Measurements from ENCODE around the gene SHC1. TPM values are rescaled to one million over a fixed set of nuclear protein-coding genes. Genes with fewer than 3 reads are reported as not detected.

SHC1 gene
- total RNA-seq, 1 donor from 2014 or later = 43.3 TPM

- TF ChIP-seq CTCF (IDR thresholded peaks at IDR 0.05; ENCODE audit: unreplicated experiment) = no peak
- Mint-ChIP-seq H3K36me3 (ENCODE audit: insufficient read depth) (peaks cover 5% of the 10 kb centered on the region), H3K9me3 (ENCODE audit: low read depth) (no peaks in the 10 kb centered on the region), H3K4me3 (ENCODE audit: low read depth) (no peak overlapping the region), H3K27ac (peak overlapping the region; percentile 78), H3K4me1 (ENCODE audit: low read depth) (peaks cover 31% of the 10 kb centered on the region), H3K27me3 (no peaks in the 10 kb centered on the region)
- no peak for DNase-seq (ENCODE audit: low spot score, unreplicated experiment)
These were observed 18.5 kb downstream of the SHC1 start for GRCh38 chr1:154951901-154952657.

- TF ChIP-seq CTCF (IDR thresholded peaks at IDR 0.05; ENCODE audit: unreplicated experiment) = no peak
- no peak overlapping the region for H3K27ac Mint-ChIP-seq
- DNase-seq (ENCODE audit: low spot score, unreplicated experiment) = no peak
- H3K9me3 Mint-ChIP-seq (ENCODE audit: low read depth) = no peaks in the 10 kb centered on the region
- peaks cover 7% of the 10 kb centered on the region for H3K36me3 Mint-ChIP-seq (ENCODE audit: insufficient read depth)
- H3K27me3 Mint-ChIP-seq = no peaks in the 10 kb centered on the region
- H3K4me1 Mint-ChIP-seq (ENCODE audit: low read depth) = peaks cover 3% of the 10 kb centered on the region
- no peak overlapping the region for H3K4me3 Mint-ChIP-seq (ENCODE audit: low read depth)
These were observed 22.5 kb downstream of the SHC1 start for GRCh38 chr1:154948079-154948478.

GRCh38 chr1:154945962-154946850, 24.3 kb downstream of the SHC1 start:
- no peaks in the 10 kb centered on the region for H3K9me3 Mint-ChIP-seq (ENCODE audit: low read depth)
- no peak overlapping the region for H3K27ac Mint-ChIP-seq
- DNase-seq (ENCODE audit: low spot score, unreplicated experiment) = no peak
- no peak for TF ChIP-seq CTCF (IDR thresholded peaks at IDR 0.05; ENCODE audit: unreplicated experiment)
- no peak overlapping the region for H3K4me3 Mint-ChIP-seq (ENCODE audit: low read depth)
- H3K27me3 Mint-ChIP-seq = no peaks in the 10 kb centered on the region
- H3K36me3 Mint-ChIP-seq (ENCODE audit: insufficient read depth) = peaks cover 7% of the 10 kb centered on the region
- no peaks in the 10 kb centered on the region for H3K4me1 Mint-ChIP-seq (ENCODE audit: low read depth)

- no peak overlapping the region for H3K27ac Mint-ChIP-seq
- TF ChIP-seq CTCF (IDR thresholded peaks at IDR 0.05; ENCODE audit: unreplicated experiment) = no peak
- H3K27me3 Mint-ChIP-seq = no peaks in the 10 kb centered on the region
- H3K4me1 Mint-ChIP-seq (ENCODE audit: low read depth) = no peaks in the 10 kb centered on the region
- no peak overlapping the region for H3K4me3 Mint-ChIP-seq (ENCODE audit: low read depth)
- no peaks in the 10 kb centered on the region for H3K9me3 Mint-ChIP-seq (ENCODE audit: low read depth)
- DNase-seq (ENCODE audit: low spot score, unreplicated experiment) = no peak
- H3K36me3 Mint-ChIP-seq (ENCODE audit: insufficient read depth) = peaks cover 4% of the 10 kb centered on the region
These were observed 25.2 kb downstream of the SHC1 start for GRCh38 chr1:154945160-154945961.
